Activated B cell treated with CpG ODN at 0.5 μM for 24 hours (primary cell): ENCODE results near the gene DPT. TPM values are rescaled to one million over a fixed set of nuclear protein-coding genes. Genes with fewer than 3 reads are reported as not detected.

Source experiments
- ATAC-seq: fragments of 200-7000 bp; cut with Tn5 transposase; one replicate; pipeline ENCODE4 v1.10.0; 2021; ENCODE audit warnings: low read depth, mild to moderate bottlenecking, moderate library complexity
- CTCF ChIA-PET: fragments of 350-600 bp; sonication (Branson Sonifier 250); formaldehyde crosslinking; loops from one replicate; lab custom pipeline; 2021; ENCODE audit warnings: antibody characterized with exemption; lab: Charles Lee
- POLR2A ChIA-PET: fragments of 350-600 bp; sonication (Branson Sonifier 250); formaldehyde crosslinking; loops from one replicate; lab custom pipeline; 2021; ENCODE audit warnings: antibody characterized with exemption; lab: Charles Lee
- DNase-seq: peaks from one replicate; pipeline ENCODE4 v3.0.0; 2022
- H3K27ac Mint-ChIP-seq: one replicate; pipeline ENCODE4 v1.8.0; 2020; ENCODE audit warnings: mixed read lengths
- H3K27me3 Mint-ChIP-seq: one replicate; pipeline ENCODE4 v1.8.0; 2021; ENCODE audit warnings: mixed read lengths
- H3K36me3 Mint-ChIP-seq: one replicate; pipeline ENCODE4 v1.8.0; 2021; ENCODE audit warnings: low read depth, mixed read lengths
- H3K4me1 Mint-ChIP-seq: one replicate; pipeline ENCODE4 v1.8.0; 2021; ENCODE audit warnings: mixed read lengths
- H3K4me3 Mint-ChIP-seq: one replicate; pipeline ENCODE4 v1.8.0; 2020; ENCODE audit warnings: mild to moderate bottlenecking, mixed read lengths
- H3K9me3 Mint-ChIP-seq: one replicate; pipeline ENCODE4 v1.8.0; 2020; ENCODE audit warnings: mixed read lengths
- CTCF ChIP-seq: fragments of 200-600 bp; IDR thresholded peaks from one replicate; pipeline ENCODE4 v1.8.0; 2022; ENCODE audit warnings: antibody characterized with exemption, mild to moderate bottlenecking
- intact Hi-C: fragments of 100-400 bp; cut with micrococcal nuclease; formaldehyde crosslinking; loops from one replicate; pipeline ENCODE4 v1.15.1; 2024
- total RNA-seq: library from RNA; stranded (reverse); gene quantifications from 2 replicates; pipeline ENCODE4 v1.2.3, GENCODE V29; 2022

The DPT gene
- total RNA-seq, 1 donor from 2014 or later = not detected

DNA sequence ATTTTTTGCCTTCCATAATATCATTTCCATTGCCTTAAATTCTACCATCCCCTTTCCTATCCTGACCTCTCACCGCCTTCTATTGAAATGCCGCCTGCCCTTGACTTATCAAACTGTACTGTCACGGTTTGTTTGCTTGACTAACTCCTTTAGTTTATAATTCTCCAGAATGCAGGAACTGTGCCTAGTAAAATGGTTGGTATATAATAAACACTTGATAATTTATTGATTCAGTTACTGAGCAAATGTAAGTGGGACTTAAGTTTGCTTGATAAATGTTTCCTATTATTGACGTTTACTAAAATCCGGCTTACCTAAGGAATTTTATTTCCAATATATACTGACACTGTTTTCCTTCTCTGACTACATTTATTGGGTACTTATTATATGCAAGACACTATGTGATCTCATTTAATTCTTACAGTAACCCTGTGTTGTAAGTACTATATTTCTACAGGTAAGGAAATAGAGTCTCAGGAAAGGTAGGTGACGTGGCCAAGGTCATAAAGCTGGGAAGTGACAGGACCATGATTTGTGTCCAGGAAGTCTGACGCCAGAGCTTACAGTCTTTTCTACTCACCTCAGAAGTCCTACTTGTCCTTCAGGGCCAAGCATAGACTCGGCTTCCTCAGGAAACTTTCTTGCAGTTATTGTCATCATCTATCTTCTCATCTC lies 35.7 kb downstream of the DPT start:
- no peaks in the 10 kb centered on the region for H3K4me1 Mint-ChIP-seq
- H3K36me3 Mint-ChIP-seq = no peaks in the 10 kb centered on the region
- TF ChIP-seq CTCF = no peak
- H3K27ac Mint-ChIP-seq = no peak overlapping the region
- H3K9me3 Mint-ChIP-seq = no peaks in the 10 kb centered on the region
- H3K4me3 Mint-ChIP-seq = no peak overlapping the region
- ChIA-PET POLR2A (no interaction called here), CTCF (no interaction called here)
- H3K27me3 Mint-ChIP-seq = peaks cover 2% of the 10 kb centered on the region
- DNase-seq (no peak), ATAC-seq (no peak)
- intact Hi-C loops = no loop called here

DNA sequence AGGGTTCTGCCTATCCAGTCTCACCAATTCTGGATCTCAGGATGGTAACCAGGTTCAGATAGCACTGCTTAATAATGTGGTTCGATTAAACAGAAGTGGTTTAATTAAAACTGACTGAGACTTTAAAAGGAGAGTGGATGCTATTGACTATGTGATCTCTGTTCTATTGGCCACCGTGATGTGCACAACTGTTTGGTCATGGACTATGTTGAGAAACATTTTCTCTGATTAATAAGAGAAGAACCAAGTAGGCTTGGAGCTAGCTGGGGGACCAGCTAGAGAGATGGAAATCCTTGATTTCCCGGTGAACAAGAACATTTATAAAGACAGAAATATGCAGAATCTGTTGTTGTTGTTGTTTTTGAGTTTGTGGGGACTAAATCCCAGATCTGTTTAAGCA lies 36.5 kb downstream of the DPT start:
- POLR2A ChIA-PET = no interaction called here
- no peak for TF ChIP-seq CTCF
- Mint-ChIP-seq H3K4me3 (no peak overlapping the region), H3K4me1 (no peaks in the 10 kb centered on the region), H3K27me3 (peaks cover 2% of the 10 kb centered on the region), H3K27ac (no peak overlapping the region), H3K9me3 (no peaks in the 10 kb centered on the region), H3K36me3 (no peaks in the 10 kb centered on the region)
- CTCF ChIA-PET = no interaction called here
- ATAC-seq = no peak
- DNase-seq = no peak
- intact Hi-C loops = no loop called here

DNA sequence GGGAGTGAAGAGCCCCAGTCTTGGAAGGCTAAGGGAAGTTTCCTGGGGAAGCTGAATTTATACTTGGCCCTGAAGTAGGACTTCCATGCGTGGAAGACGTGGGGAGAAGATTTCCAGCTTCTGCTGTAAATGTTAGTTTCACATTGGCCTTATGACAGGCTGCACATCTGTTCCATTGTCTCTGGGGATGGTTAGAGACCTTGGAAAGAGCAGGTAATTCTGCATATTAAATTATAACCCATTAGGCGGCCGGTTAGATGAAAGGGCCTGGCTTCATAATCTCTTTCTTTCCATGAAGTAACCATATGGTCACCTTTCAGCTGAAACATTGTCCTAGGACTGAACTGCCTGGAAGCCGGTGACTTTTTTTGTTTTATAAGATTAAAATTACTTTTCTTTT lies 37.5 kb downstream of the DPT start:
- Mint-ChIP-seq H3K4me3 (no peak overlapping the region), H3K36me3 (no peaks in the 10 kb centered on the region), H3K27ac (no peak overlapping the region), H3K9me3 (no peaks in the 10 kb centered on the region), H3K27me3 (peaks cover 6% of the 10 kb centered on the region), H3K4me1 (no peaks in the 10 kb centered on the region)
- ChIA-PET POLR2A (no interaction called here), CTCF (no interaction called here)
- intact Hi-C loops = no loop called here
- DNase-seq (no peak), ATAC-seq (no peak)
- TF ChIP-seq CTCF = no peak

GRCh38 chr1:168689726-168690602 lies 39.0 kb downstream of the DPT start:
- CTCF ChIA-PET = no interaction called here
- DNase-seq (no peak), ATAC-seq (no peak)
- Mint-ChIP-seq H3K4me3 (no peak overlapping the region), H3K36me3 (no peaks in the 10 kb centered on the region), H3K4me1 (no peaks in the 10 kb centered on the region), H3K27me3 (peaks cover 8% of the 10 kb centered on the region), H3K27ac (no peak overlapping the region), H3K9me3 (no peaks in the 10 kb centered on the region)
- intact Hi-C loops = no loop called here
- POLR2A ChIA-PET = no interaction called here
- TF ChIP-seq CTCF = no peak

DNA sequence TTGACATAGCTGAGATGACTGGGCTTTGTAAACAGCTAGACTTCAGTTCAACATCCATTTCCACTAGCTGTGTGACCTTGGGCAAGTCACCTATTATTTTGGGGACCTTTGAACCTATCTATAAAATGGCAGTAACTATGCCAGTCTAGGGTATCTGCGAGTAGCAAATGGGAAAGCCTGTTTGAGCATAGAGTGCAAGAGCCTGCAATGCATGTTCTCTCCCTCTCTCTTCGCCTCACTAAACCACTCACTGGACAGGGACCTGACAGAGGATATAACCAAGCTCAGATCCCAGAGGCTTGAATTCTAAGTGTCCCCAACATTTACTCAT lies 39.7 kb downstream of the DPT start:
- Mint-ChIP-seq H3K4me3 (no peak overlapping the region), H3K4me1 (no peaks in the 10 kb centered on the region), H3K36me3 (no peaks in the 10 kb centered on the region), H3K27me3 (peaks cover 8% of the 10 kb centered on the region), H3K9me3 (no peaks in the 10 kb centered on the region), H3K27ac (no peak overlapping the region)
- POLR2A ChIA-PET = no interaction called here
- DNase-seq = no peak
- CTCF ChIA-PET = no interaction called here
- ATAC-seq = no peak
- TF ChIP-seq CTCF = no peak
- intact Hi-C loops = no loop called here
